H9 (cell line): ENCODE measurements around the gene FAAH. TPM values are rescaled to one million over a fixed set of nuclear protein-coding genes. Genes with fewer than 3 reads are reported as not detected.

Experiments used
- DNase-seq: peaks from one replicate; pipeline ENCODE4 v3.0.0-alpha.2; 2017
- H2AFZ ChIP-seq: one replicate; pipeline ENCODE4 v1.6.1; 2013; ENCODE audit warnings: mild to moderate bottlenecking, low read length, control low read depth, moderate library complexity
- H2AK5ac ChIP-seq: 2 replicates; pipeline ENCODE4 v1.6.1; 2013; ENCODE audit warnings: low read length, control low read depth, mixed read lengths; ENCODE audit not compliant: insufficient read length
- H2BK120ac ChIP-seq: one replicate; pipeline ENCODE4 v1.6.1; 2013; ENCODE audit warnings: low read depth, mild to moderate bottlenecking, low read length, control low read depth, inconsistent platforms; ENCODE audit not compliant: poor library complexity, severe bottlenecking
- H2BK12ac ChIP-seq: 2 replicates; pipeline ENCODE4 v1.6.1; 2013; ENCODE audit warnings: low read length, control low read depth, mixed read lengths, low read depth; ENCODE audit not compliant: insufficient read length
- H2BK15ac ChIP-seq: 2 replicates; pipeline ENCODE4 v1.6.1; 2013; ENCODE audit warnings: low read depth, low read length, control low read depth
- H2BK20ac ChIP-seq: one replicate; pipeline ENCODE4 v1.6.1; 2013; ENCODE audit warnings: low read depth, mild to moderate bottlenecking, low read length, control low read depth, inconsistent platforms; ENCODE audit not compliant: poor library complexity, severe bottlenecking
- H2BK5ac ChIP-seq: 2 replicates; pipeline ENCODE4 v1.6.1; 2013; ENCODE audit warnings: low read length, control low read depth, mixed read lengths; ENCODE audit not compliant: insufficient read length
- H3K14ac ChIP-seq: 2 replicates; pipeline ENCODE4 v1.6.1; 2013; ENCODE audit warnings: low read length, control low read depth; ENCODE audit not compliant: insufficient read depth
- H3K18ac ChIP-seq: 2 replicates; pipeline ENCODE4 v1.6.1; 2013; ENCODE audit warnings: low read depth, mild to moderate bottlenecking, mixed read lengths, low read length, control low read depth; ENCODE audit not compliant: insufficient read length
- H3K23ac ChIP-seq: 2 replicates; pipeline ENCODE4 v1.6.1; 2013; ENCODE audit warnings: low read length, control low read depth, mixed read lengths, low read depth; ENCODE audit not compliant: insufficient read length
- H3K23me2 ChIP-seq: 2 replicates; pipeline ENCODE4 v1.6.1; 2013; ENCODE audit warnings: low read depth, mild to moderate bottlenecking, mixed read lengths, low read length, control low read depth; ENCODE audit not compliant: insufficient read length, poor library complexity, severe bottlenecking
- H3K27ac ChIP-seq: 2 replicates; pipeline ENCODE4 v1.5.1; 2013; ENCODE audit warnings: low read length, control low read depth, mixed read lengths, low read depth; ENCODE audit not compliant: insufficient read length
- H3K27me3 ChIP-seq: 2 replicates; pipeline ENCODE4 v1.6.1; 2013; ENCODE audit warnings: low read length, control low read depth, inconsistent platforms; ENCODE audit not compliant: insufficient read depth
- H3K4ac ChIP-seq: 2 replicates; pipeline ENCODE4 v1.6.1; 2013; ENCODE audit warnings: low read depth, mild to moderate bottlenecking, control low read depth, inconsistent platforms, low read length, moderate library complexity
- H3K4me1 ChIP-seq: 2 replicates; pipeline ENCODE4 v1.6.1; 2013; ENCODE audit warnings: low read length, control low read depth, inconsistent platforms; ENCODE audit not compliant: insufficient read depth
- H3K4me2 ChIP-seq: 2 replicates; pipeline ENCODE4 v1.6.1; 2013; ENCODE audit warnings: low read length, control low read depth, mixed read lengths; ENCODE audit not compliant: insufficient read length, insufficient read depth
- H3K56ac ChIP-seq: 2 replicates; pipeline ENCODE4 v1.6.1; 2013; ENCODE audit warnings: low read depth, mild to moderate bottlenecking, mixed read lengths, low read length, control low read depth; ENCODE audit not compliant: insufficient read length
- H3K79me1 ChIP-seq: 2 replicates; pipeline ENCODE4 v1.6.1; 2013; ENCODE audit warnings: low read depth, mild to moderate bottlenecking, moderate library complexity, low read length, control low read depth, inconsistent platforms; ENCODE audit not compliant: insufficient read depth, poor library complexity, severe bottlenecking
- H3K79me2 ChIP-seq: 2 replicates; pipeline ENCODE4 v1.6.1; 2013; ENCODE audit warnings: low read length, control low read depth, inconsistent platforms; ENCODE audit not compliant: insufficient read depth
- H3K9ac ChIP-seq: 2 replicates; pipeline ENCODE4 v1.6.1; 2013; ENCODE audit warnings: low read length, control low read depth, mixed read lengths; ENCODE audit not compliant: insufficient read length; ENCODE audit errors: extremely low read depth
- H3K9me3 ChIP-seq: one replicate; pipeline ENCODE4 v1.6.1; 2013; ENCODE audit warnings: low read depth, low read length, inconsistent platforms; ENCODE audit not compliant: control insufficient read depth
- H3T11ph ChIP-seq: one replicate; pipeline ENCODE4 v1.6.1; 2013; ENCODE audit warnings: mild to moderate bottlenecking, low read length, control low read depth, inconsistent platforms
- H4K20me1 ChIP-seq: one replicate; pipeline ENCODE4 v1.6.1; 2013; ENCODE audit not compliant: control insufficient read depth, insufficient read length, insufficient read depth
- H4K5ac ChIP-seq: 2 replicates; pipeline ENCODE4 v1.6.1; 2013; ENCODE audit warnings: low read depth, mild to moderate bottlenecking, mixed read lengths, low read length, control low read depth; ENCODE audit not compliant: insufficient read length
- H4K8ac ChIP-seq: replicated peaks from 2 replicates; pipeline ENCODE4 v1.6.1; 2013; ENCODE audit warnings: low read length, control low read depth, mixed read lengths, low read depth; ENCODE audit not compliant: insufficient read length
- H4K91ac ChIP-seq: 2 replicates; pipeline ENCODE4 v1.6.1; 2013; ENCODE audit warnings: low read depth, mild to moderate bottlenecking, moderate library complexity, mixed read lengths, low read length, control low read depth; ENCODE audit not compliant: insufficient read length
- H3K27ac Mint-ChIP-seq, 3 experiments: 2 replicates in 2 of 3; 3 replicates in 1 of 3; pipeline ENCODE4 v1.8.0; 2020 to 2021; ENCODE audit warnings: mixed read lengths in 3 of 3, mild to moderate bottlenecking in 1 of 3, moderate library complexity in 1 of 3
- H3K27me3 Mint-ChIP-seq: 2 replicates; pipeline ENCODE4 v1.8.0; 2021; ENCODE audit warnings: low read depth, mild to moderate bottlenecking, moderate library complexity, mixed read lengths
- H3K36me3 Mint-ChIP-seq, 3 experiments: 2 replicates in 2 of 3; 3 replicates in 1 of 3; pipeline ENCODE4 v1.8.0; 2020 to 2021; ENCODE audit warnings: low read depth in 3 of 3, mixed read lengths in 3 of 3; ENCODE audit not compliant: insufficient read depth in 1 of 3
- H3K4me1 Mint-ChIP-seq, 2 experiments: 2 replicates each; pipeline ENCODE4 v1.8.0; 2020; ENCODE audit warnings: mixed read lengths in 2 of 2
- H3K4me3 Mint-ChIP-seq, 2 experiments: 2 replicates in 1 of 2; 3 replicates in 1 of 2; pipeline ENCODE4 v1.8.0; 2020 to 2021; ENCODE audit warnings: mild to moderate bottlenecking in 2 of 2, mixed read lengths in 2 of 2, moderate library complexity in 1 of 2
- H3K9me3 Mint-ChIP-seq, 2 experiments: 2 replicates in 1 of 2; 3 replicates in 1 of 2; pipeline ENCODE4 v1.8.0; 2020; ENCODE audit warnings: mild to moderate bottlenecking in 2 of 2, mixed read lengths in 2 of 2, moderate library complexity in 1 of 2
- WGBS: extraction: QIAGEN DNeasy Blood & Tissue Kit; methylation state at CpG from one replicate; pipeline ENCODE4 v1.1.7; 2013; ENCODE audit warnings: missing lambda C conversion rate, low lambda C conversion rate, mixed read lengths; ENCODE audit not compliant: insufficient read length; ENCODE audit errors: extremely low coverage; 5-methylcytosine and 5-hydroxymethylcytosine counted together
- total RNA-seq: library from RNA; stranded (reverse); gene quantifications from 2 replicates; pipeline ENCODE4 v1.2.1, GENCODE V29; 2021
- TF ChIP-seq, protein P1 (sequence below): fragments of 200-600 bp; sonication (generic); conservative IDR thresholded peaks from 3 replicates; pipeline ENCODE4 v1.8.0; 2021; ENCODE audit warnings: antibody characterized with exemption, mild to moderate bottlenecking

Gene FAAH
- total RNA-seq, 1 experiment from 2014 or later = 18.9 TPM

DNA sequence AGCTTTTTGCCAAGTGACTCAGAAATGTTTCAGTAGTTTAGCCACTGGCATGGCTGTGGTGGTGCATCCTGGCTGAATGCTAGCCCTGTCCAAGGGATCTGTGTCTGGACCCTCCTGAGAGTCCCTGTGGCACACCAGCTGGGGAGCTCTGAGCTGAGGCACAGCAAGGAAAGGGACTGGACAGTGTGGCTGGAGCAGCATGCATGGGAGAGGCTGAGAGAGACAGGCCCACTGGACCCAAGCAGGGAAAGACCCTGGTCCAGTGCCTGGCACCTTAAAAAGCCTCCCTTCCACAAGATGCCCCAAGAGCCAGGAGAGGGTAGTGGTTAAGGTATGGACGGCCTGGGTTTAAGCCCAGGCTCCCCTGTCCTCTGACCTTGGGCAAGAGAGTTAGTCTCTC, 35.3 kb downstream of the FAAH start:
- Histone ChIP-seq H2BK120ac (no peak overlapping the region), H3K18ac (peak overlapping the region; percentile 47), H3K4me2 (no peak overlapping the region), H3K9me3 (no peaks in the 10 kb centered on the region), H4K20me1 (no peaks in the 10 kb centered on the region), H2AFZ (no peak overlapping the region), H4K5ac (no peak overlapping the region), H3K23me2 (no peaks in the 10 kb centered on the region), H3K4ac (no peak overlapping the region), H2BK5ac (no peak overlapping the region), H4K8ac (no peak overlapping the region), H3K9ac (no peak overlapping the region), H4K91ac (no peak overlapping the region), H3T11ph (no peak overlapping the region), H2BK12ac (no peak overlapping the region), H3K4me1 (no peaks in the 10 kb centered on the region), H2AK5ac (no peak overlapping the region), H3K56ac (no peak overlapping the region), H3K27me3 (no peaks in the 10 kb centered on the region), H2BK20ac (no peak overlapping the region), H3K79me1 (no peaks in the 10 kb centered on the region), H3K23ac (no peak overlapping the region), H3K27ac (no peak overlapping the region), H3K79me2 (no peaks in the 10 kb centered on the region), H2BK15ac (no peak overlapping the region), H3K14ac (no peak overlapping the region; the same call in 1 of the 2 replicates)
- no peaks in the 10 kb centered on the region for H3K36me3 Mint-ChIP-seq
- peaks cover 2 to 4% of the 10 kb centered on the region in 2 experiments; a peak in 3 of 4 replicates for H3K4me1 Mint-ChIP-seq
- H3K4me3 Mint-ChIP-seq = no peak overlapping the region
- TF ChIP-seq, protein P1, sequence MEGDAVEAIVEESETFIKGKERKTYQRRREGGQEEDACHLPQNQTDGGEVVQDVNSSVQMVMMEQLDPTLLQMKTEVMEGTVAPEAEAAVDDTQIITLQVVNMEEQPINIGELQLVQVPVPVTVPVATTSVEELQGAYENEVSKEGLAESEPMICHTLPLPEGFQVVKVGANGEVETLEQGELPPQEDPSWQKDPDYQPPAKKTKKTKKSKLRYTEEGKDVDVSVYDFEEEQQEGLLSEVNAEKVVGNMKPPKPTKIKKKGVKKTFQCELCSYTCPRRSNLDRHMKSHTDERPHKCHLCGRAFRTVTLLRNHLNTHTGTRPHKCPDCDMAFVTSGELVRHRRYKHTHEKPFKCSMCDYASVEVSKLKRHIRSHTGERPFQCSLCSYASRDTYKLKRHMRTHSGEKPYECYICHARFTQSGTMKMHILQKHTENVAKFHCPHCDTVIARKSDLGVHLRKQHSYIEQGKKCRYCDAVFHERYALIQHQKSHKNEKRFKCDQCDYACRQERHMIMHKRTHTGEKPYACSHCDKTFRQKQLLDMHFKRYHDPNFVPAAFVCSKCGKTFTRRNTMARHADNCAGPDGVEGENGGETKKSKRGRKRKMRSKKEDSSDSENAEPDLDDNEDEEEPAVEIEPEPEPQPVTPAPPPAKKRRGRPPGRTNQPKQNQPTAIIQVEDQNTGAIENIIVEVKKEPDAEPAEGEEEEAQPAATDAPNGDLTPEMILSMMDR = no peak
- H3K27me3 Mint-ChIP-seq = peaks cover 36% of the 10 kb centered on the region
- no peaks in the 10 kb centered on the region; a peak in 1 of 5 replicates for H3K9me3 Mint-ChIP-seq
- H3K27ac Mint-ChIP-seq = no peak overlapping the region
- DNase-seq = no peak
- no CpG with 5 or more reads among the region's 1 CpG for WGBS
